Activated CD4-positive, alpha-beta T cell treated with anti-CD3 and anti-CD28 coated beads for 48 hours (primary cell): ENCODE measurements around the gene STK24.

Experiments used
- DNase-seq: peaks from one replicate; pipeline ENCODE4 v3.0.0-alpha.2; 2020

Gene STK24

GRCh38 chr13:98486412-98486811 is 90.5 kb downstream of the STK24 start:
- DNase-seq: no peak

- DNase-seq: no peak
These were observed 91.3 kb downstream of the STK24 start for GRCh38 chr13:98485561-98485960.

GRCh38 chr13:98484289-98485219 is 92.4 kb downstream of the STK24 start:
- peak; percentile 83 for DNase-seq

- DNase-seq: no peak
These were observed 93.2 kb downstream of the STK24 start for GRCh38 chr13:98483601-98484288.

GRCh38 chr13:98482476-98483444 is 94.1 kb downstream of the STK24 start:
- no peak for DNase-seq

GRCh38 chr13:98480915-98481877 is 95.7 kb downstream of the STK24 start:
- DNase-seq: peak; percentile 71

- no peak for DNase-seq
These were observed 97.4 kb downstream of the STK24 start for GRCh38 chr13:98479496-98480003.

- DNase-seq: peak; percentile 41
These were observed 98.4 kb downstream of the STK24 start for GRCh38 chr13:98478189-98479129.

GRCh38 chr13:98476538-98476966 is 100.4 kb downstream of the STK24 start:
- DNase-seq: peak; percentile 91

- peak; percentile 68 for DNase-seq
These were observed 100.8 kb downstream of the STK24 start for GRCh38 chr13:98476106-98476505.

- no peak for DNase-seq
These were observed 101.4 kb downstream of the STK24 start for GRCh38 chr13:98475522-98475921.

- no peak for DNase-seq
These were observed 102.1 kb downstream of the STK24 start for GRCh38 chr13:98474761-98475160.

GRCh38 chr13:98474292-98474691 is 102.6 kb downstream of the STK24 start:
- DNase-seq: no peak

GRCh38 chr13:98473788-98474144 is 103.1 kb downstream of the STK24 start:
- DNase-seq: no peak

- no peak for DNase-seq
These were observed 103.6 kb downstream of the STK24 start for GRCh38 chr13:98473135-98473787.

GRCh38 chr13:98471934-98472333 is 105.0 kb downstream of the STK24 start:
- DNase-seq: no peak

GRCh38 chr13:98470920-98471319 is 106.0 kb downstream of the STK24 start:
- DNase-seq: no peak

GRCh38 chr13:98468929-98469328 is 108.0 kb downstream of the STK24 start:
- no peak for DNase-seq

GRCh38 chr13:98468361-98468760 is 108.5 kb downstream of the STK24 start:
- DNase-seq: no peak
